Stimulated activated CD8-positive, alpha-beta memory T cell treated with anti-CD3 and anti-CD28 coated beads, Interleukin-15, amount 100 ng/mL, for 48 hours (primary cell): ENCODE measurements around the gene POGLUT3.
A peak's percentile ranks its signal among the peaks of the same experiment; 100 is the strongest.

ENCODE experiments used
- DNase-seq, 2 donors: peaks; one replicate each; pipeline ENCODE4 v3.0.0-alpha.2; 2020; ENCODE audit warnings: low read depth in 2 of 2

The POGLUT3 gene

GRCh38 chr11:108500169-108500568, 2.0 kb upstream of the POGLUT3 start:
- DNase-seq: no peak

GRCh38 chr11:108498816-108499408, 728 bp upstream of the POGLUT3 start:
- DNase-seq: no peak

GRCh38 chr11:108497317-108498045, 703 bp downstream of the POGLUT3 start:
- peak; percentile 45 to 66 for DNase-seq

GRCh38 chr11:108496643-108497256, 1.4 kb downstream of the POGLUT3 start:
- no peak for DNase-seq

GRCh38 chr11:108495326-108495725, 2.9 kb downstream of the POGLUT3 start:
- no peak for DNase-seq

GRCh38 chr11:108494182-108494581, 4.0 kb downstream of the POGLUT3 start:
- DNase-seq: no peak

- no peak for DNase-seq
Measured at GRCh38 chr11:108491936-108492335, 6.2 kb downstream of the POGLUT3 start.

- no peak for DNase-seq
Measured at GRCh38 chr11:108486828-108487227, 11.4 kb downstream of the POGLUT3 start.

GRCh38 chr11:108486331-108486730, 11.9 kb downstream of the POGLUT3 start:
- no peak for DNase-seq

GRCh38 chr11:108483163-108483562, 15.0 kb downstream of the POGLUT3 start:
- DNase-seq: no peak

GRCh38 chr11:108474664-108475463, 23.3 kb downstream of the POGLUT3 start:
- no peak for DNase-seq

- no peak for DNase-seq
Measured at GRCh38 chr11:108472681-108473080, 25.5 kb downstream of the POGLUT3 start.

- DNase-seq: no peak
Measured at GRCh38 chr11:108468478-108468864, 29.7 kb downstream of the POGLUT3 start.

- DNase-seq: peak; percentile 89 to 92
Measured at GRCh38 chr11:108467091-108467823, 30.9 kb downstream of the POGLUT3 start, which contains the start of gene C11orf65. TSS of gene C11orf65 (minus strand) at chr11:108467529. CDS start at chr11:108461559, 5,970 bp downstream.

- no peak for DNase-seq
Measured at GRCh38 chr11:108466405-108466804, 31.8 kb downstream of the POGLUT3 start.

- DNase-seq: no peak
Measured at GRCh38 chr11:108453207-108453835, 44.9 kb downstream of the POGLUT3 start.
